Hair follicular keratinocyte (primary cell): ENCODE results near the gene HMGXB4. TPM values are rescaled to one million over a fixed set of nuclear protein-coding genes. Genes with fewer than 3 reads are reported as not detected.

ENCODE experiments used
- total RNA-seq: library from RNA; depleted of rRNA; stranded (reverse); fragments of >200 nt; gene quantifications from 2 replicates; pipeline ENCODE4 v1.2.3, GENCODE V29; 2015

The HMGXB4 gene
- total RNA-seq, result 9.5 and 15.7 TPM in 2 replicates

GRCh38 chr22:35257321-35258190, at the start of gene HMGXB4:
Gene HMGXB4, plus strand, starts transcription at chr22:35257493. Its CDS starts 4,898 bp downstream, at chr22:35262391.

GRCh38 chr22:35299673-35300499, 42.6 kb downstream of the HMGXB4 start, which contains the start of gene TOM1:
Gene TOM1, plus strand, starts transcription at chr22:35299894. Its CDS starts 35 bp downstream, at chr22:35299929.

Other genes with a start within 250 kb of the HMGXB4 start
- gene ISX, start 191.3 kb upstream of the HMGXB4 start, total RNA-seq, result not detected in 2 replicates
- gene TOM1, start 42.4 kb downstream of the HMGXB4 start, total RNA-seq, result 15.9 and 16.7 TPM in 2 replicates
- 0.39 and 1.2 TPM in 2 replicates for gene HMOX1, start 123.6 kb downstream of the HMGXB4 start, total RNA-seq
- gene MCM5, start 142.6 kb downstream of the HMGXB4 start, total RNA-seq, result 32.2 and 83.5 TPM in 2 replicates